HepG2 (cell line): ENCODE data around the gene CAB39. TPM values are rescaled to one million over a fixed set of nuclear protein-coding genes. Genes with fewer than 3 reads are reported as not detected.

Source experiments
- ATAC-seq: fragments of 200-7000 bp; cut with Tn5 transposase; 3 replicates; pipeline ENCODE4 v1.9.1; 2020; ENCODE audit warnings: mild to moderate bottlenecking, moderate library complexity
- BruUV-seq: library from RNA; stranded (reverse); fragments of 400-500 nt; replicated peaks from 2 replicates; lab custom pipeline; 2021; lab: Mats Ljungman, UMichigan
- CTCF ChIA-PET: fragments of 300-600 bp; formaldehyde crosslinking; extraction: SDS; loops from one replicate; lab custom pipeline; 2021; ENCODE audit warnings: low total read pairs, inconsistent platforms, low intra/inter-chr PET ratio; lab: Yijun Ruan, JAX
- POLR2A ChIA-PET: fragments of 350-600 bp; sonication (Branson Sonifier 250); formaldehyde crosslinking; loops from one replicate; lab custom pipeline; 2020; ENCODE audit warnings: antibody characterized with exemption, inconsistent platforms; lab: Yijun Ruan, JAX
- DNase-seq: peaks from one replicate; pipeline ENCODE4 v3.0.0-alpha.2; 2015; ENCODE audit warnings: low spot score
- FAIRE-seq: peaks from 3 replicates; lab custom pipeline; 2011; peaks lifted over from hg19 to GRCh38; lab: Jason Lieb, UNC
- H2AFZ ChIP-seq: one replicate; pipeline ENCODE4 v1.6.1; 2011; ENCODE audit warnings: low read length, inconsistent platforms
- H3K27ac ChIP-seq: fragments of 300-600 bp; 3 replicates; pipeline ENCODE4 v1.8.0; 2011; ENCODE audit warnings: mixed run types, mild to moderate bottlenecking, mixed read lengths, low read length, inconsistent platforms; ENCODE audit not compliant: insufficient read depth; ENCODE audit errors: extremely low read length
- H3K27me3 ChIP-seq, 2 experiments: fragments of 200-600 bp in 1 of 2; 2 replicates in 1 of 2; 3 replicates in 1 of 2; pipeline versions ENCODE4 v1.6.0 to v1.8.0; 2011; ENCODE audit warnings: low read length in 2 of 2, mild to moderate bottlenecking in 2 of 2, moderate library complexity in 2 of 2, inconsistent platforms in 1 of 2; ENCODE audit not compliant: insufficient read depth in 2 of 2, control insufficient read depth in 1 of 2
- H3K36me3 ChIP-seq, 2 experiments: fragments of 200-600 bp in 1 of 2; replicated peaks in 1 of 2; 2 replicates in 1 of 2; 3 replicates in 1 of 2; pipeline versions ENCODE4 v1.5.1 to v1.8.0; 2011; ENCODE audit warnings: low read length in 2 of 2, inconsistent platforms in 1 of 2; ENCODE audit not compliant: insufficient read depth in 2 of 2, control insufficient read depth in 1 of 2
- H3K4me1 ChIP-seq: 2 replicates; pipeline ENCODE4 v1.5.1; 2012; ENCODE audit warnings: low read length, inconsistent platforms; ENCODE audit not compliant: insufficient read depth
- H3K4me2 ChIP-seq: 2 replicates; pipeline ENCODE4 v1.6.0; 2011; ENCODE audit warnings: low read depth, low read length, inconsistent platforms
- H3K4me3 ChIP-seq, 3 experiments: fragments of 200-600 bp in 1 of 3; sonication (generic), shearing (Covaris generic) in 1 of 3; replicated peaks in 1 of 3; 2 replicates each; pipeline ENCODE4 v1.5.1; 2011 to 2016; ENCODE audit warnings: low read length in 3 of 3, inconsistent platforms in 2 of 3, low read depth in 2 of 3, mild to moderate bottlenecking in 2 of 3, control low read depth in 1 of 3, mixed read lengths in 1 of 3; ENCODE audit not compliant: insufficient read depth in 1 of 3
- H3K79me2 ChIP-seq: one replicate; pipeline ENCODE4 v1.6.1; 2011; ENCODE audit warnings: low read length, inconsistent platforms; ENCODE audit not compliant: insufficient read depth
- H3K9ac ChIP-seq: 2 replicates; pipeline ENCODE4 v1.6.0; 2011; ENCODE audit warnings: mild to moderate bottlenecking, low read depth, low read length, inconsistent platforms; ENCODE audit not compliant: insufficient read depth
- H3K9me3 ChIP-seq: 2 replicates; pipeline ENCODE4 v1.5.1; 2012; ENCODE audit warnings: mild to moderate bottlenecking, low read length
- H4K20me1 ChIP-seq: 2 replicates; pipeline ENCODE4 v1.6.0; 2011; ENCODE audit warnings: inconsistent platforms, mild to moderate bottlenecking, low read length, moderate library complexity; ENCODE audit not compliant: insufficient read depth
- ELF3 ChIP-seq: IDR thresholded peaks from 2 replicates; pipeline ENCODE4 v1.6.1; 2016; ENCODE audit warnings: missing genetic modification reagents, missing compliant biosample characterization
- ETV5 ChIP-seq: IDR thresholded peaks from 2 replicates; pipeline ENCODE4 v1.6.1; 2018; ENCODE audit warnings: missing biosample characterization, missing genetic modification reagents, inconsistent platforms, borderline replicate concordance
- IRX3 ChIP-seq: sonication (generic); formaldehyde crosslinking; IDR thresholded peaks from 2 replicates; pipeline ENCODE4 v1.8.1; 2023; ENCODE audit warnings: mild to moderate bottlenecking, low read depth, missing genetic modification reagents, borderline replicate concordance
- MEIS2 ChIP-seq: sonication (generic); formaldehyde crosslinking; IDR thresholded peaks from 2 replicates; pipeline ENCODE4 v1.9.0; 2021; ENCODE audit warnings: mild to moderate bottlenecking, missing genetic modification reagents
- MXD4 ChIP-seq: IDR thresholded peaks from 2 replicates; pipeline ENCODE4 v1.6.1; 2016; ENCODE audit warnings: mild to moderate bottlenecking, missing biosample characterization, missing genetic modification reagents
- NFE2L1 ChIP-seq: sonication (generic); formaldehyde crosslinking; IDR thresholded peaks from 2 replicates; pipeline ENCODE4 v1.4.0; 2020; ENCODE audit warnings: missing genetic modification reagents, mild to moderate bottlenecking, borderline replicate concordance
- POLR2AphosphoS2 ChIP-seq: IDR thresholded peaks from 2 replicates; pipeline ENCODE4 v1.6.1; 2011; ENCODE audit warnings: low read depth, low read length, improper control_type of control experiment
- POLR2G ChIP-seq: fragments of 200-400 bp; formaldehyde crosslinking; IDR thresholded peaks from 2 replicates; pipeline ENCODE4 v1.6.1; 2018; ENCODE audit warnings: mild to moderate bottlenecking, low read depth, low read length, moderate library complexity
- RARA ChIP-seq: IDR thresholded peaks from 2 replicates; pipeline ENCODE4 v1.6.1; 2016; ENCODE audit warnings: missing genetic modification reagents, missing compliant biosample characterization
- WGBS: methylation state at CpG from one replicate; pipeline ENCODE4 v1.1.6; 2017; ENCODE audit warnings: low lambda C conversion rate; 5-methylcytosine and 5-hydroxymethylcytosine counted together
- in situ Hi-C: cut with HindIII; loops from 2 replicates; pipeline ENCODE4 v1.10.0; 2017; ENCODE audit warnings: low pct_unique_long_range_greater_than_20kb; ENCODE audit not compliant: extremely low pct_ligation_motif_present
- intact Hi-C: fragments of 100-400 bp; cut with micrococcal nuclease; formaldehyde crosslinking; loops from one replicate; pipeline ENCODE4 v1.10.0; 2022; ENCODE audit not compliant: unreplicated experiment
- polyA plus RNA-seq, 8 experiments: library from polyadenylated mRNA; depleted of rRNA in 3 of 8; stranded (reverse) in 7 of 8; unstranded in 1 of 8; fragments of >200 nt; fragmentation: Illumina TruSeq in 4 of 8; extraction: Trizol in 4 of 8; gene quantifications; 2 replicates each; pipeline versions ENCODE4 v1.2.1 to v1.2.3, GENCODE V29; 2011 to 2016; ENCODE audit warnings: low read depth in 4 of 8, missing spikeins in 1 of 8, mixed read lengths in 1 of 8; ENCODE audit not compliant: insufficient read depth in 1 of 8
- total RNA-seq, 5 experiments: library from RNA; depleted of rRNA; stranded (reverse); fragments of >200 nt; fragmentation: Illumina TruSeq; extraction: Trizol; gene quantifications; 2 replicates each; pipeline ENCODE4 v1.2.3, GENCODE V29; 2016; ENCODE audit warnings: low read depth in 1 of 5
- TF ChIP-seq, protein P1 (sequence below): sonication (generic); formaldehyde crosslinking; IDR thresholded peaks from 2 replicates; pipeline ENCODE4 v1.4.0; 2020; ENCODE audit warnings: missing genetic modification reagents, mild to moderate bottlenecking, borderline replicate concordance
- TF ChIP-seq, protein P2 (sequence below): sonication (generic); formaldehyde crosslinking; IDR thresholded peaks from 2 replicates; pipeline ENCODE4 v1.4.0; 2020; ENCODE audit warnings: missing genetic modification reagents
- TF ChIP-seq, protein P3 (sequence below): sonication (generic); formaldehyde crosslinking; IDR thresholded peaks from 2 replicates; pipeline ENCODE4 v1.8.0; 2022; ENCODE audit warnings: missing genetic modification reagents, low read depth, mild to moderate bottlenecking, borderline replicate concordance

Gene CAB39
- total and polyA plus RNA-seq, 2 of the 13 experiments (the other 11 are each of a cell fraction or from before 2014, with no cell fraction given): 19.3 to 45.3 TPM

DNA sequence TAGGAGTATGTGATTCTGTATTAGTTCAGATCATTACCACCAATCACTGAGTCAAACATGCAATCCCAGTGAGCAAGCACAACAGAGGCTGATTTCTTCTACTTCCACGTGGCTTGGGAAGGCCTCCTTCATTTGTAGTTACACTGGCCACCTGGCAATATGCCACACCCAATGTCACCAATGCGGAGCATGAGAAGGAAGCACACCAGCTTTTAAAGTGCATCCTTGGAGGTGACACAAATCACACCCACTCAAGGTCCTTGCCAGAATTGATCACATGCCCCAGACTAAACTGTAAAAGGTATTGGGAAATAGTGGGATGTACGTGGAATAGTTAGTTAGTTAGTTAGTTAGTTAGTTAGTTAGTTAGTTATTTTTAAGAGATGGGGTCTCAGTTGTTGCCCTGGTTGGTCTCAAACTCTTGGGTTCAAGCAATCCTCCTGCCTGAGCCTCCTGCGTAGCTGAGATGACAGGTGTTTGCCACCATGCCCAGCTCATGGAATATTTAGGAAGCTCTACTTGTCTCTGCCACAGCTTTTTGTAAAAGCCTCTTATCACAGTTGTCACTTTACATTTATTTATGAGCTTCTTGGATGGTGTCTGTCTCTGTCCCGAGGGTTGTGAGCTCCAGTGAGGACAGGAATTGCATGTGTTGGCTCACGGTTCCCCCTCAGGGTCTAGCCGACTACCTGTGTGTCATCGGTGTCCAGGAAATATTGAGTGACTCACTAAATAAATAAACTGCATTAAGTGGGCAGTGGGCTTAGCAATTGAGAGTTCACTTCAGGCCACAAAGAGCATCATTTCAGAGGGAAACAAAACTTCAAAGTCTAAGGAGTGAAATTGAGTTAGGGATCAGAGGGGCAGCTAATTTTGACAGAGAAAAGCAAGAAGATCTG, 28.1 kb upstream of the CAB39 start:
- POLR2A ChIA-PET: interaction anchor here (0.6 to 1.0 kb wide), 3 partner anchors 21 to 29 kb away, joined by 3 to 4 read pairs (median 3); no protein-coding TSS in a partner anchor
- in situ Hi-C loops (no loop called here), intact Hi-C loops (no loop called here)
- H3K79me2 ChIP-seq: no peaks in the 10 kb centered on the region
- DNase-seq: peak; percentile 68
- ATAC-seq: peak; percentile 72
- H3K36me3 ChIP-seq: no peaks in the 10 kb centered on the region
- H4K20me1 ChIP-seq: no peaks in the 10 kb centered on the region
- H3K9ac ChIP-seq: no peak overlapping the region
- 21% methylated on average over 8 of the region's 8 CpGs for WGBS
- BruUV-seq: no TSS peak
- H3K4me3 ChIP-seq: no peak overlapping the region
- FAIRE-seq: peak; percentile 4
- peak overlapping the region; percentile 30; the same call in 1 of the 2 replicates for H3K4me2 ChIP-seq
- CTCF ChIA-PET: no interaction called here
- H3K27ac ChIP-seq: no peak overlapping the region
- H3K9me3 ChIP-seq: no peaks in the 10 kb centered on the region
- peaks cover 0 to 26% of the 10 kb centered on the region in 2 experiments; a peak in 3 of 5 replicates for H3K27me3 ChIP-seq
- no peak overlapping the region for H2AFZ ChIP-seq
- peaks cover 22% of the 10 kb centered on the region for H3K4me1 ChIP-seq
- no peak for TF ChIP-seq POLR2G
- TF ChIP-seq, protein P1, sequence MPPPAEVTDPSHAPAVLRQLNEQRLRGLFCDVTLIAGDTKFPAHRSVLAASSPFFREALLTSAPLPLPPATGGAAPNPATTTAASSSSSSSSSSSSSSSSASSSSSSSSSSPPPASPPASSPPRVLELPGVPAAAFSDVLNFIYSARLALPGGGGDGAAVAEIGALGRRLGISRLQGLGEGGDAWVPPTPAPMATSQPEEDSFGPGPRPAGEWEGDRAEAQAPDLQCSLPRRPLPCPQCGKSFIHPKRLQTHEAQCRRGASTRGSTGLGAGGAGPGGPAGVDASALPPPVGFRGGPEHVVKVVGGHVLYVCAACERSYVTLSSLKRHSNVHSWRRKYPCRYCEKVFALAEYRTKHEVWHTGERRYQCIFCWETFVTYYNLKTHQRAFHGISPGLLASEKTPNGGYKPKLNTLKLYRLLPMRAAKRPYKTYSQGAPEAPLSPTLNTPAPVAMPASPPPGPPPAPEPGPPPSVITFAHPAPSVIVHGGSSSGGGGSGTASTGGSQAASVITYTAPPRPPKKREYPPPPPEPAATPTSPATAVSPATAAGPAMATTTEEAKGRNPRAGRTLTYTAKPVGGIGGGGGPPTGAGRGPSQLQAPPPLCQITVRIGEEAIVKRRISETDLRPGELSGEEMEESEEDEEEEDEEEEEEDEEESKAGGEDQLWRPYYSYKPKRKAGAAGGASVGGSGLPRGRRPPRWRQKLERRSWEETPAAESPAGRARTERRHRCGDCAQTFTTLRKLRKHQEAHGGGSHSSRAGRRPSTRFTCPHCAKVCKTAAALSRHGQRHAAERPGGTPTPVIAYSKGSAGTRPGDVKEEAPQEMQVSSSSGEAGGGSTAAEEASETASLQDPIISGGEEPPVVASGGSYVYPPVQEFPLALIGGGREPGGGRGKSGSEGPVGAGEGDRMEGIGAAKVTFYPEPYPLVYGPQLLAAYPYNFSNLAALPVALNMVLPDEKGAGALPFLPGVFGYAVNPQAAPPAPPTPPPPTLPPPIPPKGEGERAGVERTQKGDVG (CRISPR knock-in tag): no peak
- 0 out of 2 replicates have a peak, but pooled peaks have one; percentile 16 for TF ChIP-seq RARA (CRISPR knock-in tag)
- TF ChIP-seq, protein P2, sequence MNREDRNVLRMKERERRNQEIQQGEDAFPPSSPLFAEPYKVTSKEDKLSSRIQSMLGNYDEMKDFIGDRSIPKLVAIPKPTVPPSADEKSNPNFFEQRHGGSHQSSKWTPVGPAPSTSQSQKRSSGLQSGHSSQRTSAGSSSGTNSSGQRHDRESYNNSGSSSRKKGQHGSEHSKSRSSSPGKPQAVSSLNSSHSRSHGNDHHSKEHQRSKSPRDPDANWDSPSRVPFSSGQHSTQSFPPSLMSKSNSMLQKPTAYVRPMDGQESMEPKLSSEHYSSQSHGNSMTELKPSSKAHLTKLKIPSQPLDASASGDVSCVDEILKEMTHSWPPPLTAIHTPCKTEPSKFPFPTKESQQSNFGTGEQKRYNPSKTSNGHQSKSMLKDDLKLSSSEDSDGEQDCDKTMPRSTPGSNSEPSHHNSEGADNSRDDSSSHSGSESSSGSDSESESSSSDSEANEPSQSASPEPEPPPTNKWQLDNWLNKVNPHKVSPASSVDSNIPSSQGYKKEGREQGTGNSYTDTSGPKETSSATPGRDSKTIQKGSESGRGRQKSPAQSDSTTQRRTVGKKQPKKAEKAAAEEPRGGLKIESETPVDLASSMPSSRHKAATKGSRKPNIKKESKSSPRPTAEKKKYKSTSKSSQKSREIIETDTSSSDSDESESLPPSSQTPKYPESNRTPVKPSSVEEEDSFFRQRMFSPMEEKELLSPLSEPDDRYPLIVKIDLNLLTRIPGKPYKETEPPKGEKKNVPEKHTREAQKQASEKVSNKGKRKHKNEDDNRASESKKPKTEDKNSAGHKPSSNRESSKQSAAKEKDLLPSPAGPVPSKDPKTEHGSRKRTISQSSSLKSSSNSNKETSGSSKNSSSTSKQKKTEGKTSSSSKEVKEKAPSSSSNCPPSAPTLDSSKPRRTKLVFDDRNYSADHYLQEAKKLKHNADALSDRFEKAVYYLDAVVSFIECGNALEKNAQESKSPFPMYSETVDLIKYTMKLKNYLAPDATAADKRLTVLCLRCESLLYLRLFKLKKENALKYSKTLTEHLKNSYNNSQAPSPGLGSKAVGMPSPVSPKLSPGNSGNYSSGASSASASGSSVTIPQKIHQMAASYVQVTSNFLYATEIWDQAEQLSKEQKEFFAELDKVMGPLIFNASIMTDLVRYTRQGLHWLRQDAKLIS (CRISPR knock-in tag): no peak
- no peak for TF ChIP-seq MXD4
- TF ChIP-seq ELF3 (CRISPR knock-in tag): no peak
- peak; percentile 37; the same call in 1 of the 2 replicates for TF ChIP-seq ETV5 (CRISPR knock-in tag)
- no peak for TF ChIP-seq MEIS2 (CRISPR knock-in tag)
- TF ChIP-seq IRX3 (CRISPR knock-in tag): no peak
- TF ChIP-seq NFE2L1 (CRISPR knock-in tag): no peak
- no peak for TF ChIP-seq POLR2AphosphoS2
- TF ChIP-seq, protein P3, sequence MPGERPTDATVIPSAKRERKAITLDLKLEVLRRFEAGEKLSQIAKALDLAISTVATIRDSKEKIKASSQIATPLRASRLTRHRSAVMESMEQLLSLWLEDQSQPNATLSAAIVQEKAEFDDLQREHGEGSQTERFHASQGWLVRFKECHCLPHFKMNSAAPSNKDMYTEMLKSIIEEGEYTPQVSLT (CRISPR knock-in tag): no peak
